ENCODE measurements around the gene VILL.

The VILL gene

DNA sequence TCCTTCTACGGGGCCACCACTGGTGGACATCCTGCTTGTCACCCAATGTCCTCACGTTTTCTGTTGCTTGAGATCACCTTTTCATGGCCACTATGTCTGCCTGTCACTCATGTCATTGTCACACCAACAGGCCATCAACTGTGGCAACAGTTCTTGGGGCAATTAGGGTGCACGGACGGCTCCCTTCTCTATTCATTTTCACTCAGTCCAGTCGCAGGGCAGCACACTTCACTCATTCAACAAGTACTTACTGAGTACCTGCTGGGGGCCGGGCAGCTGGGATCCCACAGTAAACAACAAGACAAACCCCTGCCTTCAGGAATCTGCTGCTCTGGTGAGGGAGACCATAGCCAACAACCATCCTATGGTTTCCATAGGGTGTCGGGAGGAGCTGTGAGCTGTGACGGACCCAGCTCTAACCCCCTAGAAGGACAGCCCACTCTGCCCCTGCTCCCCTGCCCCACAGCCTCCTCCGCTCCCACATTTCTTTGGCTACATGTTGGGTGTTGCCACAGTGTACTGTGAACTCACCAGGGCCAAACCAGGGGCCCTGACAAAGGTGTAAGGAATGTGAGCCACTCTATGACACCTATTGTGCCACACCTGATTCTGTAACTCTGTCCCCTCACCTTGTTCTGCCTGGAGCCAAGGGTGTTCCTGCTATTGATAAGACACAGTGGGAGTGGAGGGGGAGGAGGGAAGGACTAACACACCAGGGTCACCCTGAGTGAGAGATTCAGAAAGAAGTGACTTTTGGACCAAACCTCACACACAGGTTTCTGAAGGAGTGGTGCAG lies 1.9 kb downstream of the VILL start:
- no peak for DNase-seq (ENCODE audit: extremely low spot score)
- TF ChIP-seq, protein P1, sequence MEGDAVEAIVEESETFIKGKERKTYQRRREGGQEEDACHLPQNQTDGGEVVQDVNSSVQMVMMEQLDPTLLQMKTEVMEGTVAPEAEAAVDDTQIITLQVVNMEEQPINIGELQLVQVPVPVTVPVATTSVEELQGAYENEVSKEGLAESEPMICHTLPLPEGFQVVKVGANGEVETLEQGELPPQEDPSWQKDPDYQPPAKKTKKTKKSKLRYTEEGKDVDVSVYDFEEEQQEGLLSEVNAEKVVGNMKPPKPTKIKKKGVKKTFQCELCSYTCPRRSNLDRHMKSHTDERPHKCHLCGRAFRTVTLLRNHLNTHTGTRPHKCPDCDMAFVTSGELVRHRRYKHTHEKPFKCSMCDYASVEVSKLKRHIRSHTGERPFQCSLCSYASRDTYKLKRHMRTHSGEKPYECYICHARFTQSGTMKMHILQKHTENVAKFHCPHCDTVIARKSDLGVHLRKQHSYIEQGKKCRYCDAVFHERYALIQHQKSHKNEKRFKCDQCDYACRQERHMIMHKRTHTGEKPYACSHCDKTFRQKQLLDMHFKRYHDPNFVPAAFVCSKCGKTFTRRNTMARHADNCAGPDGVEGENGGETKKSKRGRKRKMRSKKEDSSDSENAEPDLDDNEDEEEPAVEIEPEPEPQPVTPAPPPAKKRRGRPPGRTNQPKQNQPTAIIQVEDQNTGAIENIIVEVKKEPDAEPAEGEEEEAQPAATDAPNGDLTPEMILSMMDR (IDR thresholded peaks at IDR 0.05; ENCODE audit: control extremely low read depth, extremely low read depth, low read depth, missing control alignments), result no peak
- ChIA-PET CTCF (interaction anchor here (1.4 to 1.5 kb wide), 2 partner anchors 11 to 18 kb away, joined by 3 to 4 read pairs; no protein-coding TSS in a partner anchor), POLR2A (no interaction called here)

DNA sequence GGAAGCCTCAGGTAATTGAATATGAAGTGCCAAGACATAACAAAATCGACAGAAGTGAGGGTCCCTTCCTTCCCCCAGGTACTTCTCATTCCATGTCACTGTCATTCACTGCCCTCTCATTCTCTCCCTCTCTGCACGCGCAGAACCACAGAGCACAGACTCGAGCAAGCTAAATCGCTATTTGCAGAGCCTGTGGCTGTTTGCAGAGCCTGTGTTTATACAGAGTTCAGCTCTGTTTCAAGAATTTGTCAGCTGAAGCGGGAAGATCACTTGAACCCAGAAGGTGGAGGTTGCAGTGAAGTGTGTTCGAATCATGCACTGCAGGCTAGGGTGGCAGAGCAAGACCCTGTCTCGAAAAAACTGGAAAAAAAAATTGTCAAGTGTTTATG lies 2.5 kb downstream of the VILL start:
- TF ChIP-seq, protein P1 (IDR thresholded peaks at IDR 0.05; ENCODE audit: control extremely low read depth, extremely low read depth, low read depth, missing control alignments), result no peak
- no peak for DNase-seq (ENCODE audit: extremely low spot score)
- CTCF ChIA-PET, result interaction anchor here (1.5 to 1.7 kb wide), 2 partner anchors 10 to 18 kb away, joined by 4 to 8 read pairs; no protein-coding TSS in a partner anchor
- POLR2A ChIA-PET, result interaction anchor here (0.8 kb wide), 1 partner anchor 11 kb away, joined by 3 read pairs; no protein-coding TSS in a partner anchor

DNA sequence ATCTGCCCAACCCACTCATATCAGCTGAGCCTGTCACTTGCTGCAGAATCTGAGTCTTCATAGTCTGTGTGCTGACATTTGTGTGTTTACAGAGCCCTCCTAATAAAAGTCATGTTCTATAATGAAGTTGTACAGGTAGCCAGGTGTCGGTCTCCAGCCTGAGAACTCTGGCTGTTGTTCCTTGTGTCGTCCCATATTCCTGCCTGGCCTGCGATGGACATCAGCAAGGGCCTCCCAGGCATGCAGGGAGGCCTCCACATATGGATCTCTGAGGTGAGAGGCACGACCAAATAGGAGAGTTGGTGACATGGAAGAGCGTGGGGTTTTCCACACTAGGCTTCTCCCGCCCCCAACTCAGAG lies 2.9 kb downstream of the VILL start:
- CTCF ChIA-PET, result interaction anchor here (1.5 to 1.7 kb wide), 2 partner anchors 10 to 19 kb away, joined by 4 to 8 read pairs; no protein-coding TSS in a partner anchor
- no peak for DNase-seq (ENCODE audit: extremely low spot score)
- TF ChIP-seq, protein P1 (IDR thresholded peaks at IDR 0.05; ENCODE audit: control extremely low read depth, extremely low read depth, low read depth, missing control alignments), result no peak
- POLR2A ChIA-PET, result interaction anchor here (0.8 kb wide), 1 partner anchor 11 kb away, joined by 3 read pairs; no protein-coding TSS in a partner anchor

DNA sequence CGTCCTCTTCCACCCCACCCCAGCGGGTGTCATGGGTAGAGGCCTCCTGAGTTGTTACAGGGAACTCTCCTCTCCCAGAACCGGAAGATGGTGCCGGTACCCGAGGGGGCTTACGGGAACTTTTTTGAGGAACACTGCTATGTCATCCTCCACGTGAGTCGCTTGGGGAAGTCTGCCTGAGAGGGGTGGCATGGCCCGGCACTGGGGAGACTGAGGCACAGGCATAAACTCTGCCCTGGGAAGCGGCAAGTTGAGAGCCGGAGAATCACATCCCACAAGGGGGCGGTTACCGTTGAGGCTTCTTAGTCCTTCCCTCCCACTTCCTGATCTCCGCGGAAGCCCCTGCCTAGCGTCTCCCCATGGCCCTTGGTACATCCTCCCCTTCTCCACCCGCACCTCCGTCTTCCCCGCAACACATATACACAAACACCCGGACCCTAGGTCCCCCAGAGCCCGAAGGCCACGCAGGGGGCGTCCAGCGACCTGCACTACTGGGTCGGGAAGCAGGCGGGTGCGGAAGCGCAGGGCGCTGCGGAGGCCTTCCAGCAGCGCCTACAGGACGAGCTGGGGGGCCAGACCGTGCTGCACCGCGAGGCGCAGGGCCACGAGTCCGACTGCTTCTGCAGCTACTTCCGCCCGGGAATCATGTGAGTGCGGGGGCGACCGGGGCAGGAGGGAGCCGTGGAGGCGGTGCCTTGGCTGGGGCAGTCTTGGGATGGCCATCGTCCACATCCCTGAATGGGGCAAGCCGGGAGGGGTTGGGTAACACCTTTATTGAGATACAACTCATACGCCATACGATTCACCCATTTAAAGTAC lies 3.4 kb downstream of the VILL start:
- TF ChIP-seq, protein P1 (IDR thresholded peaks at IDR 0.05; ENCODE audit: control extremely low read depth, extremely low read depth, low read depth, missing control alignments), result no peak
- POLR2A ChIA-PET, result interaction anchor here (0.8 kb wide), 1 partner anchor 12 kb away, joined by 3 read pairs; no protein-coding TSS in a partner anchor
- peak; percentile 69 for DNase-seq (ENCODE audit: extremely low spot score)
- CTCF ChIA-PET, result interaction anchor here (0.9 to 1.7 kb wide), 2 partner anchors 10 to 19 kb away, joined by 3 to 8 read pairs; no protein-coding TSS in a partner anchor

DNA sequence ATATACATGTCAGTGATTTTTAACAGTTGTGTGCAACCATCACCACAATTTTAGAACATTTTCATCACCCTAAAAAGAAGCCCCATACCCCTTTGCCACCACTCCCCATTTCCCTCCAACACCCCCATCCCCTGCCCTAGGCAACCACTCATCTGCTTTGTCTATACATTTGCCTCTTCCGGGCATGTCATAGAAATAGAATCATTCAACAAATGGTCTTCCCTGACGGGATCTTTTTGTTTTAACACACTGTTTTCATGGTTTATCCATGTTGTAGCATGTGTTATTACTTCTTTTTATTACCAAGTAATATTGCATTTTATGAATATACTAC lies 4.0 kb downstream of the VILL start:
- ChIA-PET POLR2A (no interaction called here), CTCF (interaction anchor here (0.9 to 1.7 kb wide), 2 partner anchors 9 to 20 kb away, joined by 3 to 8 read pairs; no protein-coding TSS in a partner anchor)
- TF ChIP-seq, protein P1 (IDR thresholded peaks at IDR 0.05; ENCODE audit: control extremely low read depth, extremely low read depth, low read depth, missing control alignments), result no peak
- DNase-seq (ENCODE audit: extremely low spot score), result no peak
